AG20443 (cell line): ENCODE results near the gene TBC1D17.
A peak's percentile ranks its signal among the peaks of the same experiment; 100 is the strongest.

ENCODE experiments used
- DNase-seq: peaks from one replicate; pipeline ENCODE4 v3.0.0; 2012; ENCODE audit warnings: low spot score, mixed read lengths

Gene TBC1D17

GRCh38 chr19:49894011-49894664 is 16.6 kb downstream of the TBC1D17 start:
- no peak for DNase-seq

- DNase-seq, result no peak
These were observed 17.5 kb downstream of the TBC1D17 start for GRCh38 chr19:49894879-49895565.

GRCh38 chr19:49895566-49896297 is 18.2 kb downstream of the TBC1D17 start:
- no peak for DNase-seq

- DNase-seq, result peak; percentile 37
These were observed 19.5 kb downstream of the TBC1D17 start, which contains the start of gene IL4I1 for GRCh38 chr19:49896863-49897621. IL4I1 (minus strand) TSS chr19:49896887; CDS start chr19:49896160, 727 bp downstream.

- DNase-seq, result no peak
These were observed 26.6 kb downstream of the TBC1D17 start for GRCh38 chr19:49904136-49904535.

GRCh38 chr19:49906879-49907564 is 29.5 kb downstream of the TBC1D17 start:
- no peak for DNase-seq

GRCh38 chr19:49907745-49908446 is 30.4 kb downstream of the TBC1D17 start:
- DNase-seq, result no peak

GRCh38 chr19:49908480-49909420 is 31.2 kb downstream of the TBC1D17 start:
- DNase-seq, result no peak

- DNase-seq, result no peak
These were observed 32.7 kb downstream of the TBC1D17 start for GRCh38 chr19:49910179-49910578.

- DNase-seq, result no peak
These were observed 34.1 kb downstream of the TBC1D17 start for GRCh38 chr19:49911381-49912145.

GRCh38 chr19:49912965-49913685 is 35.6 kb downstream of the TBC1D17 start:
- no peak for DNase-seq

- DNase-seq, result no peak
These were observed 36.2 kb downstream of the TBC1D17 start for GRCh38 chr19:49913720-49914119.

GRCh38 chr19:49915271-49915670 is 37.8 kb downstream of the TBC1D17 start:
- no peak for DNase-seq

- no peak for DNase-seq
These were observed 39.6 kb downstream of the TBC1D17 start for GRCh38 chr19:49916839-49917733.

- DNase-seq, result no peak
These were observed 40.6 kb downstream of the TBC1D17 start for GRCh38 chr19:49918089-49918488.

GRCh38 chr19:49920624-49921363 is 43.3 kb downstream of the TBC1D17 start:
- no peak for DNase-seq
